Astrocyte (in vitro differentiated cells and primary cell): ENCODE measurements around the gene CRY2. TPM values are rescaled to one million over a fixed set of nuclear protein-coding genes. Genes with fewer than 3 reads are reported as not detected.
"Not testable (repeated sequence)": the region's sequence is repeated elsewhere in the genome, so short reads cannot be mapped to it uniquely, and the experiment has no call there.

Experiments
- DNase-seq: peaks from one replicate; pipeline ENCODE4 v3.0.0-alpha.2; 2010; ENCODE audit warnings: low read depth
- FAIRE-seq: peaks from 2 replicates; lab custom pipeline; 2011; peaks lifted over from hg19 to GRCh38; lab: Jason Lieb, UNC
- H2AFZ ChIP-seq: 2 replicates; pipeline ENCODE4 v1.6.0; 2012; ENCODE audit warnings: low read depth, low read length, inconsistent platforms
- H3K27ac ChIP-seq: 2 replicates; pipeline ENCODE4 v1.5.1; 2011; ENCODE audit warnings: low read depth, low read length, inconsistent platforms
- H3K27me3 ChIP-seq: 2 replicates; pipeline ENCODE4 v1.6.0; 2011; ENCODE audit warnings: low read length, inconsistent platforms; ENCODE audit not compliant: insufficient read depth
- H3K36me3 ChIP-seq: 2 replicates; pipeline ENCODE4 v1.5.1; 2011; ENCODE audit warnings: low read length, inconsistent platforms; ENCODE audit not compliant: insufficient read depth
- H3K4me1 ChIP-seq: 2 replicates; pipeline ENCODE4 v1.5.1; 2011; ENCODE audit warnings: low read length, inconsistent platforms; ENCODE audit not compliant: insufficient read depth
- H3K4me2 ChIP-seq: 2 replicates; pipeline ENCODE4 v1.6.0; 2012; ENCODE audit warnings: low read length, inconsistent platforms
- H3K4me3 ChIP-seq: 2 replicates; pipeline ENCODE4 v1.5.1; 2011; ENCODE audit warnings: low read depth, mild to moderate bottlenecking, low read length, inconsistent platforms; ENCODE audit not compliant: insufficient read depth
- H3K79me2 ChIP-seq: 2 replicates; pipeline ENCODE4 v1.6.0; 2012; ENCODE audit warnings: mild to moderate bottlenecking, low read length, inconsistent platforms; ENCODE audit not compliant: insufficient read depth
- H3K9ac ChIP-seq: 2 replicates; pipeline ENCODE4 v1.6.0; 2012; ENCODE audit warnings: mild to moderate bottlenecking, low read length, inconsistent platforms
- H3K9me3 ChIP-seq: 2 replicates; pipeline ENCODE4 v1.5.1; 2012; ENCODE audit warnings: low read depth, mild to moderate bottlenecking, low read length, inconsistent platforms; ENCODE audit not compliant: insufficient read depth
- H4K20me1 ChIP-seq: 2 replicates; pipeline ENCODE4 v1.6.0; 2012; ENCODE audit warnings: low read length, inconsistent platforms; ENCODE audit not compliant: insufficient read depth
- H3K27ac Mint-ChIP-seq: one replicate; pipeline ENCODE4 v1.8.0; 2021; ENCODE audit warnings: mild to moderate bottlenecking, mixed read lengths; ENCODE audit not compliant: unreplicated experiment
- H3K27me3 Mint-ChIP-seq: one replicate; pipeline ENCODE4 v1.8.0; 2021; ENCODE audit warnings: low read depth, mixed read lengths; ENCODE audit not compliant: unreplicated experiment
- H3K36me3 Mint-ChIP-seq: one replicate; pipeline ENCODE4 v1.8.0; 2021; ENCODE audit warnings: low read depth, mixed read lengths; ENCODE audit not compliant: unreplicated experiment
- H3K4me1 Mint-ChIP-seq: one replicate; pipeline ENCODE4 v1.8.0; 2021; ENCODE audit warnings: low read depth, mixed read lengths; ENCODE audit not compliant: unreplicated experiment
- H3K4me3 Mint-ChIP-seq: one replicate; pipeline ENCODE4 v1.8.0; 2021; ENCODE audit warnings: mild to moderate bottlenecking, moderate library complexity, mixed read lengths; ENCODE audit not compliant: unreplicated experiment
- H3K9me3 Mint-ChIP-seq: one replicate; pipeline ENCODE4 v1.8.0; 2021; ENCODE audit warnings: mild to moderate bottlenecking, mixed read lengths; ENCODE audit not compliant: unreplicated experiment
- CTCF ChIP-seq: IDR thresholded peaks from 2 replicates; pipeline ENCODE4 v1.5.1; 2011; ENCODE audit warnings: low read depth, mild to moderate bottlenecking, inconsistent platforms, low read length, moderate library complexity; ENCODE audit not compliant: insufficient read depth
- EZH2 ChIP-seq: IDR thresholded peaks from 2 replicates; pipeline ENCODE4 v1.6.1; 2012; ENCODE audit warnings: mild to moderate bottlenecking, low read length, inconsistent platforms; ENCODE audit not compliant: insufficient read depth
- total RNA-seq: library from RNA; stranded (reverse); gene quantifications from 2 replicates; pipeline ENCODE4 v1.2.1, GENCODE V29; 2021

Gene CRY2
- total RNA-seq, 1 donor from 2014 or later = 16.9 TPM

GRCh38 chr11:45905095-45905494 lies 57.8 kb downstream of the CRY2 start:
- FAIRE-seq = no peak
- no peak for TF ChIP-seq EZH2
- TF ChIP-seq CTCF = no peak
- Mint-ChIP-seq H3K4me3 (no peak overlapping the region), H3K9me3 (peaks cover 2% of the 10 kb centered on the region), H3K36me3 (peaks cover 10% of the 10 kb centered on the region), H3K27me3 (no peaks in the 10 kb centered on the region), H3K4me1 (peaks cover 6% of the 10 kb centered on the region), H3K27ac (no peak overlapping the region)
- no peaks in the 10 kb centered on the region for H3K9me3 ChIP-seq
- no peak overlapping the region for H2AFZ ChIP-seq
- no peak overlapping the region for H3K27ac ChIP-seq
- H3K4me2 ChIP-seq = no peak overlapping the region
- peaks cover 12% of the 10 kb centered on the region for H3K4me1 ChIP-seq
- no peak overlapping the region for H3K4me3 ChIP-seq
- peaks cover 23% of the 10 kb centered on the region for H4K20me1 ChIP-seq
- H3K27me3 ChIP-seq = no peaks in the 10 kb centered on the region
- no peaks in the 10 kb centered on the region for H3K79me2 ChIP-seq
- no peak for DNase-seq
- H3K9ac ChIP-seq = no peak overlapping the region
- H3K36me3 ChIP-seq = no peaks in the 10 kb centered on the region

- H3K79me2 ChIP-seq, H3K27ac Mint-ChIP-seq, H2AFZ ChIP-seq, H3K9ac ChIP-seq, H3K4me2 ChIP-seq, H3K27me3 ChIP-seq, H3K9me3 Mint-ChIP-seq, H3K36me3 Mint-ChIP-seq, H3K4me1 ChIP-seq, H3K36me3 ChIP-seq, H3K27me3 Mint-ChIP-seq, DNase-seq, H3K4me3 Mint-ChIP-seq, H3K27ac ChIP-seq, FAIRE-seq, H3K4me1 Mint-ChIP-seq, H3K4me3 ChIP-seq, H3K9me3 ChIP-seq: not testable (repeated sequence)
- H4K20me1 ChIP-seq = peaks cover 20% of the 10 kb centered on the region
These were observed 58.3 kb downstream of the CRY2 start for GRCh38 chr11:45905576-45905975.

- Histone ChIP-seq H3K27me3 (no peaks in the 10 kb centered on the region), H3K4me3 (no peak overlapping the region), H2AFZ (no peak overlapping the region), H3K4me1 (peaks cover 2% of the 10 kb centered on the region), H3K4me2 (no peak overlapping the region), H3K9ac (no peak overlapping the region), H3K9me3 (no peaks in the 10 kb centered on the region), H4K20me1 (peaks cover 14% of the 10 kb centered on the region), H3K27ac (no peak overlapping the region), H3K36me3 (no peaks in the 10 kb centered on the region), H3K79me2 (no peaks in the 10 kb centered on the region)
- Mint-ChIP-seq H3K27me3 (no peaks in the 10 kb centered on the region), H3K4me1 (no peaks in the 10 kb centered on the region), H3K27ac (no peak overlapping the region), H3K9me3 (peaks cover 2% of the 10 kb centered on the region), H3K4me3 (no peak overlapping the region), H3K36me3 (peaks cover 10% of the 10 kb centered on the region)
- FAIRE-seq (no peak), DNase-seq (no peak)
- TF ChIP-seq CTCF (no peak), EZH2 (no peak)
These were observed 58.9 kb downstream of the CRY2 start for GRCh38 chr11:45906096-45906682.
